ENCODE results near the gene KIAA1755.

DNA sequence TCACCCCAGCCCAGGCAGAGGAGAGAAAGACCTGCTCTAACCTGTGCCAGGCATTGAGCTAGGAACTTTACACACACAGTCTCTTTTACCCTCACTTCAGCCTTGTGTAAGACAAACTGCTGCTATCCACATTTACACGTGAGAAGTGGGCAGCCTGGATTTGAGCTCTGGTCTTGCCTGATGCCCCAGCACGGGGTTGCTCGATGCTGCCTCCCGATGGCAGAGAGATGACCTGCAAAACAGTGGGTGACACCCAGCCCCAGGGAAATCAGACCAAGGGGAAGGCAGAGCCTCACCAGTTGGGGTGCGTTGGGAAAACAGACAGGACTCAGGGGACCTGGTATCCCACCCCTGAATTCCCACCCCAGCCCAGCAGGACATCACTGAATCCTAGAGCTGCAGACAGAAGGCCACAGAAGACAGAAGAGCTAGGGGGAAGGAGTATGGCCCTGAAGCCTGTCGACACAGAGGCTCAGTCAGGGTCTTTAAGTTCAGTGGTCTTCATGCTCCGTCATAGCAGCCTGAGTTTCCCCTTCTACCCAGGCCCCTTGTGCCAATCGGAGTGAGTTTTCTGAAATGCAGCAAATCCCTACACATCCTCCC is 44.4 kb upstream of the KIAA1755 start:
- TF ChIP-seq, protein P1, sequence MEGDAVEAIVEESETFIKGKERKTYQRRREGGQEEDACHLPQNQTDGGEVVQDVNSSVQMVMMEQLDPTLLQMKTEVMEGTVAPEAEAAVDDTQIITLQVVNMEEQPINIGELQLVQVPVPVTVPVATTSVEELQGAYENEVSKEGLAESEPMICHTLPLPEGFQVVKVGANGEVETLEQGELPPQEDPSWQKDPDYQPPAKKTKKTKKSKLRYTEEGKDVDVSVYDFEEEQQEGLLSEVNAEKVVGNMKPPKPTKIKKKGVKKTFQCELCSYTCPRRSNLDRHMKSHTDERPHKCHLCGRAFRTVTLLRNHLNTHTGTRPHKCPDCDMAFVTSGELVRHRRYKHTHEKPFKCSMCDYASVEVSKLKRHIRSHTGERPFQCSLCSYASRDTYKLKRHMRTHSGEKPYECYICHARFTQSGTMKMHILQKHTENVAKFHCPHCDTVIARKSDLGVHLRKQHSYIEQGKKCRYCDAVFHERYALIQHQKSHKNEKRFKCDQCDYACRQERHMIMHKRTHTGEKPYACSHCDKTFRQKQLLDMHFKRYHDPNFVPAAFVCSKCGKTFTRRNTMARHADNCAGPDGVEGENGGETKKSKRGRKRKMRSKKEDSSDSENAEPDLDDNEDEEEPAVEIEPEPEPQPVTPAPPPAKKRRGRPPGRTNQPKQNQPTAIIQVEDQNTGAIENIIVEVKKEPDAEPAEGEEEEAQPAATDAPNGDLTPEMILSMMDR (IDR thresholded peaks at IDR 0.05; ENCODE audit: low read depth, low read length) = peak; percentile 81
- no peak for TF ChIP-seq POLR2A (IDR thresholded peaks at IDR 0.05; ENCODE audit: extremely low read depth, insufficient read length)
